Activated CD4-positive, alpha-beta T cell treated with anti-CD3 and anti-CD28 coated beads, Interleukin-2, Interleukin-4, amounts not matched to agents 100 ng/mL and 50 ng/mL, durations not matched to agents 16 hours and 8 hours (primary cell): Measurements from ENCODE around the gene CRYBB3.
"Not testable (repeated sequence)": the region's sequence is repeated elsewhere in the genome, so short reads cannot be mapped to it uniquely, and the experiment has no call there.

ENCODE experiments used
- DNase-seq: peaks from one replicate; pipeline ENCODE4 v3.0.0-alpha.2; 2020; ENCODE audit warnings: low spot score

Gene CRYBB3

DNA sequence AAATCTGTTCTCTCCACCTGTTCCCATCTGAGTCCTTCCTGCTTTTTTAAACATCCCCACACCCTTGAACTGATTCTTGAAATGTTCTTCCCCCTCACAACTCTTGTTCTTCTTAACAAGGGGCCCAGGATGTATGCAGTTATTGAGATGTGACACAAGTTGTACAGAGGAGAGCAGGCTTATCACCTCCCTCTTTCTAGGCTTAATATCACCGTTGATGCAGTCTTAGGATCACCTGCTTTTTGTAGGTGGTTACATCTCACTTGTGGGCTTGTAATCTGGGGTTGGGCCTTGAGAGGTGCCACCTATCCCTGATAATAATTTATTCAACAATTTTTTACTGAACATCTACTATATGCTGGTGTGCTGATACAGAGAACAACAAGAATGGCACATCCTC lies 6.2 kb downstream of the CRYBB3 start:
- no peak for DNase-seq

DNA sequence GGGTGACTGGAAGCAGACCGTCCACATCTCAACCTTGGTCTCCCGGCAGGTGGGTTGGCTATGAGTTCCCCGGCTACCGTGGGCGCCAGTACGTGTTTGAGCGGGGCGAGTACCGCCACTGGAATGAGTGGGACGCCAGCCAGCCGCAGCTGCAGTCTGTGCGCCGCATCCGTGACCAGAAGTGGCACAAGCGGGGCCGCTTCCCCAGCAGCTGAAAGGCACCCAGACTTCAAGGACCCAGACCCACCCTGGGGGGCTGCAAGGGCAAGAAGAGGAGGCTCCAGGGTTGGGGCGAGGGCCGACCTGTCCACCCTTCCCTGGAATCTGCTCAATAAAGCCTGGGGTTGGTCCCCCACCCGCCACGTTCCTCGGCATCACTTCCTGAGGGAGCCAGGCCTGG lies 7.3 kb downstream of the CRYBB3 start:
- no peak for DNase-seq

DNA sequence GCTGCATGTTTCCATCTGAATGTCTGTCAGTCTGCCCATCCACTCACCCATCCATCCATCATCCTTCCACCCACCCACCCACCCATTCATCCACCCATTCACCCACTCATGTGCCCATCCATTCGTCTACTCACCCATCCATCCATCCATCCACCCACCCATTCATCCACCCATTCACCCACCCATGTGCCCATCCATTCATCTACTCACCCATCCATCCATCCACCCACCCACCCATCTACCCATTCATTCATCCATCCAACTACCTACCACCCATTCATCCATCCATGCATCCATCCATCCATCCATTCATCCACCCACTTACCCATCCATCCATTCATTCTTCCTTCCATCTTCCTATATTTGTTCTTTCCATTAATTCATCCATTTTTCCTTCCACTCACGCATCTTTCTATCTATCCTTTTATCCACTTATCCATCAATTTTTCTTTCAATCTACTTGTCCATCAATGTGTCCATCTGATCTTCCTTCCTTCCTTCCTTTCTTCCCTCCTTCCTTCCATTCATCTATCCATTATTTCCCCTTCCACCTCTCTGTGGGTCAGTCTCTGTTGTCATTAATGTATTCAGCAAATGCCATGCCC lies 8.0 kb downstream of the CRYBB3 start:
- no peak for DNase-seq

DNA sequence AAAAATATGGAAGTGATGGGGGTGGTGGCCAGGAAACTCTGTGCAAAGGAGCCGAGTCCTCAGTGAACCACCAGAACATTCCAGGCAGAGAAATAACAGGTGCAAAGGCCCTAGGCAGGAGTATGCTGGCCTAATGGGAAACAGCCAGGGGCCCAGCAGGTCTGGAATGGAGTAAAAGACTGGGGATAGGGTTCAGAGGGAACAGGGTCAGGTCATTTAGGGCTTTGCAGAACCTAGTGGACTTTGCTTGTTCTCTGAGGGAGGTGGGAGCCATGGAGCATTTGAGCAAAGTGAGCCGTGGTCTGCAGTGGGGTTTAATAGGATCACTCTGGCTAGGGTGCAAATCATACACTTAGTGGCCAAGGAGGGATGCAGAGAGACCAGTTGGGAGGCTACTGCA lies 8.7 kb downstream of the CRYBB3 start:
- no peak for DNase-seq

DNA sequence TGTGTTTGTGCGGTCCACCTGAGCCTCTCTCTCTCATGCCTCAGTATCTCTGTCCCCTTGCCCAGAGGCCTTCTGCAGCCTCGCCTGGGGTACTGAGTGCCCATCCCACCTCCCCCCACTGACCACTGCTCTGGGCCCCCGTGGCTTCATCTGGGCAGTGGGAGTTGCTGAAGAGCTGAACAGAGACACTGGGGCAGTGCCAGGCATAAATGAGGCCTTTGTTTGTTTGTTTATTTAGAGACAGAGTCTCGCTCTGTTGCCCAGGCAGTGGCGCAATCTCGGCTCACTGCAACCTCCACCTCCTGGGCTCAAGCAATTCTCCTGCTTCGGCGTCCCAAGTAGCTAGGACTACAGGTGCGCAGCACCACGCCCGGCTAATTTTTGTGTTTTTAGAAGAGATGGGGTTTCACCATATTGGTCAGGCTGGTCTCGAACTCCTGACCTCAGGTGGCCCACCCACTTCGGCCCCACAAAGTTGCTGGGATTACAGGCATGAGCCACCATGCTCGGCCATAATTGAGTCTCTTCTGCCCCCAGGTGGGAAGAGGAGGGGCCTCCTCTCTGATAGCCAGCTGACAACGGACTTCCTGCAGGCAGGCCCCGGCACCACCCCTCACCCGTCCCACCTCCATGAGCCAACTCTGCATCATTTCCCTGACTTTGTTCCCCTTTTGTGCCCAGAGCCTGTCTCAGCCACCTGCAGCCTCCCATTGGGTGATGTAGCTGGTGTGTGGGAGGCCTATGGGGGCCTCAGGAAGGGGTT lies 9.3 kb downstream of the CRYBB3 start:
- no peak for DNase-seq

DNA sequence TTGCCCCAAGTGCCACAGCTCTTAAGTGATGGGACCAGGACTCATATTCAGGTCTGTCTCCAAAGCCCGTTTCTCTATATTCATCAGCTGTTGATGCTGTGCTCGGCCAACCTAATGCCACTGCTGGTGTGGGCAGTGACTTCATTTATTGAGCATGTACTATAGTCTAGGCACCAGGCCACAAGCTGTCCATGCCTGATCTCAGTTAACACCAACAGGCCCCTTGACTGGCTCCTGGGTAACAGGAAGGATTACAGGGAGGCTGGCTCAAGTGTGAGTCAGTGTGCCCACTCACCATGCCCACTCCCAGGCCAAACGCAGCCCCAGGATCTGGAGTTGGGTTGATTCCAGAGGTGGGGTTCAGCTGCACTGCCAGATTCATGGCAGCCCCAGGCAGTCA lies 11.1 kb downstream of the CRYBB3 start:
- DNase-seq: no peak

DNA sequence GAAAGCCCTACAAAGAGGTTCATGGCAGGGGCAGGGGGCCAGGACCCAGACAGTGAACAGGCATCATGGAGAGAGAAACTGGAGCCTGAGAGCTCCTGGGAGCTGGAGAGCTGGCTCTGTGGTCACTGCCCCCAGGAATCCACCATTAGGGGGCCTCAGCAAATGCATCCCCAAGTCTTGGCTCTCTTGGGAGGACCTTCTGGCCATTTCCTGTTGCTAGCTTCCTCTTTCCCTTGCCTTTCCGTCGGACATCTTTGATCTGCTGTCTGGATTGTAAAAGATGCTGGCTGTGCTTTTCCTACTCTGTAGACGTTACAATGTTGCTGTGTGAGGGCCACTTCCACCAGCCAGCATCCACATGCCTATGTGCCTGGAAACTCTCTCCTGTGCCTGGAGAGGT lies 12.7 kb downstream of the CRYBB3 start:
- no peak for DNase-seq

DNA sequence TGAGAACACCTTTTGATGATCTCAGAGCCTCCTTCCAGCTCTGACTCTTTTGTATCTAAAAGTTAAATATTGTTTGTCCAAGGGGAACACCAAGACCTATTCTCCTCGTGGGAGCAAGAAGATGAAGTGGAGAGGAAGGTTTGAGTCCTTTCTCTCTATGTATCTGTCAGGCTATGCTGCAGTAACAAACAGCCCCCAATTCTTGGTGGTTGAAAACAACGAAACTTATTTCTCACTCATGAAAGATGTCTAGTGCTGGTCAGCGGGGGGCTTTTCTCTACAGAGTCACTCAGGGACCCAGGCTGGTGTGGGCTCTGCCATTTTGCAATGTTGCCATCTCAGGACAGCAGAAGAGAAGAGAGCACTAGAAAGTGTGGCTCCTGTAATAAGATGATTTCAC lies 13.6 kb downstream of the CRYBB3 start:
- DNase-seq: no peak

DNA sequence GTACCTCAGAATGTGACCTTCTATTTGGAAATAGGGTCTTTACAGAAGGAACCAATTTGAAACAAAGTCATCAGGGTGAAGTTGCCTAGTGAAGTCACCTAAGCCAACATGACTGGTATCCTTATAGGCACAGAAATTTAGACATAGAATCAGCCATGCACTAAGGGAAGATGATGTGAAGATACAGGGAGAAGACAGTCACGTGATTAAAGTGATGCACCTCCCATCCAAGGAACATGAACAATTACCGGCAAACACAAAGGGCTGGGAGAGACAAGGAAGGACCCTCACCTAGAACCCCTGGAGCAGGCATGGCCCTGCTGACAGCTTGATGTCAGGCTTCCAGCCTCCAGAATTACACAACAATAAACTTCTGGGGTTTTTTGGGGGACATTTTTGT lies 16.6 kb downstream of the CRYBB3 start:
- DNase-seq: no peak

DNA sequence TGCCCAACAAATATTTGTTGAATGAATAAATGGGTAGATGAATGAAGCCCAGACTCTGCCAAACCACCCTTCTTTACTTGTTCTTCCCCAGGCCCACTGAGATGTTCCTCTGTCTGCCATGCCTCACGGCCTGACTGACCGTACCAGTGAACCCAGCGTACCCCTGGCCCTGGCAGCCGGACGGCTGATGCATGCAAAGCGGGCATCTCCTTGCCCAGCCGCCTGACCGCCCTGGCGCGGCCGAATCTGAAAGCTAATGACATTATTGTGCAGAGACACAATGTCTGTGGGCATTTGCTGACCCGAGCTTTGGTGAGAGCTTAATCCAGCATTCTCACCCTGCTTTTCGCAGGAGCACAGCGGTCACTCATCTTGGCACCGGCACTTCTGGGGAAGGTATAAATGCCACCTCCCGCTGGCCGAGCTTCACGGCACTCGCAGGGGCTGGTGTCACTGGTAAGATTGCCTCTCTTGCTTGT lies 19.6 kb downstream of the CRYBB3 start, which contains the start of gene CRYBB2:
CRYBB2 (plus strand) TSS at position 429 of the 479 bp plus-strand sequence. CDS start 1,791 bp downstream, outside the sequence.
- DNase-seq: no peak

DNA sequence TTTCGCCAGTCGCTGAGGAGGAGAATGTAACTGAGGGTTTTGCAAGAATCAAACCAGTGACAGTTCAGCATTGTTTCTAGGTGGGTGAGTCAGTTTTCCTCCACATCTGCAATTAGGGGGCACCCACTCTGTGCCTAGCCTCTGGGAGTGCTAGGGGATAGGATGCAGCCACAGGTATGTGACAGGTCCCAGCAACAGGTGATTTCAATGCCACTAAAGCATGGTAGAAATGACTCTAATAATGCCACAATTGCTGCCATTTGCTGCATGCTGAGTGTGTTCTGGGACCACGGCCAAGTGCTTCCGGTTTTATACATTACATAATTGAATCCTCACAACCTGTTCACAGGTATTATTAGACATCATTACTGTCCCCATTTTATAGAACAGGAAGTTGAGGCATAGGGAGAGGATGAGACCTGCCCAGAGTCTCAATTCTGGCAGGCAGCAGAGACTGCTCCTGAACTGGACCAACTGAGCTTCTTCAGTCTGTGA lies 20.3 kb downstream of the CRYBB3 start:
- no peak for DNase-seq

DNA sequence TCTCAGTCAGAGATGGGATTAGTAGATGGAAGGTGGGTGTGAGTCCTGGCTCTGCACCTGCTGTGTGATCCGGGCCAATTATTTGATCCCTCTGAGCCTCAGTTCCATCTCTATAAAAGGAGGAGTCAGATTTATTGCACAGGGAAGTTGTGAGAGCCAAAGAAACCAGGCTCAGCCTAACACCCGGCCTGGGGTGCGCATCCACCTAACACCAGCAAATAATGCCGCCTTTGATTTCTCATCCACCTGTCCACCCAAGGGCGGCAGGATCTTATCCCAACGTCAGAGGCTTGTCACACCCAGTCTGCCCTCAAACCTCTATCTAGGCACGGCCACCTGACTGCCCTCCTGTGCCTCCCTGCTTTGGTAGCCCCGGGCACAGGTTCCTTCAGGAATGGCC lies 22.1 kb downstream of the CRYBB3 start:
- DNase-seq: no peak

DNA sequence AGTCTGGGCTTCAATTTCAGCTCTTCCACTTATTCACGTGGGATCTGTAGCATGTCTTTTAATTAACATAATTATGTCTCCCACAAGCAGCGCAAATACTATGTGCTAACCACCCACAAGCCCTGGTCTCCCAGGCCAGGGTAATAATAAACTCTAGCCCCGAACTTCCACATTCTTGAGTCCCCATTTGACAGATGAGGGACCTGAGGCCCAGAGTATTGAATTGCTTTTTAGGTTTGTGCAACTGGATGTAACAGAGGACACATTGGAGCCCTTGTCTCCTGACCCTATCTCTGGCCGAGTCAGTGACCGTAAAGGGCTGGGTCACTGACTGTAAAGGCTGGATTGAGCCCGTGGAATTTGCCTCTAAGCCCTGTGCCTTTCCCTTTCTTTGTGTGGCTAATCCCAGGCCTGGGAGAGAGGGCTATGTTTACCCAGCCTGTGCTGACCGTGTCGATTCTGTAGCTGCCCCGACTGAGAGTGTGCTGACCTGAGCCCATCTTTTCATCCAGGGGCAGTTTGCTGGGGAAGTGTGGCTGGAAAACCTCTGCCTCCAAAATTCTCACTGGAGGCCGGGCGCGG lies 23.7 kb downstream of the CRYBB3 start:
- DNase-seq: no peak

DNA sequence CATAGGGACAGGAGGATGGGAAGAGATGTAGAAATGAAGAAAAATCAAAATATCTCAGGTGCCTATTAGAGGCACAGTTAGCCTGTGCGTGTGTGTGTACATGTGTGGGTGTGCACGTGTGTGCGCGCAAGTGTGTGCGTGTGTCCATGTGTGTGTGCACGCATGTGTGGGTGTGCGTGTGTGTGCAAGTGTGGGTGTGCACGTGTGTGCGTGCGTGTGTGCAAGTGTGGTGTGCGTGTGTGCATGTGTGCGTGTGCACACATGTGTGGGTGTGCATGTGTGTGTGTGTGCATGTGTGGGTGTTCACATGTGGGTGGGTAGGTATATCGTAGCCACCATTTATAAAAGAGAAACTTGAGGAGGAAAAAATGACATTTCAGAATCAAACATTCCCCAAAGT lies 29.2 kb downstream of the CRYBB3 start:
- no peak for DNase-seq

DNA sequence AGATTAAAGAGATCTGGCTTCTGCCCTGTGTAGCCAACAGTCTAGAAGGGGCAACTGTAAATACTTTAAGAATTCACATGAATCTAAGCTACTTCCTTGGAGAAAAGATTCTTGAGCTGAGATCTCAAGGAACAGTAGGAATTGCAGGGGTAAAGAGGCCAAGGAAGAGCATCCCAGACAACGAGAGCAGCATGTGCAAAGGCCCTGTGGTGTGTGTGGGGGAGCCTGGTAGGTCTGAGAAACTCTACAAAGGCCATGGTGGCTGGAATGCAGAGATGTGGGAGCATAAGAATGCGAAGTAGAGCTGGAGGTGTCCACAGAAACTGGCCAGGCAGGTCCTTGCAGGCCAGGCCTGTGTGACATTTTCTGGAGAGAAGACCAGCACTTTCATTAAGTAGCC lies 31.1 kb downstream of the CRYBB3 start:
- DNase-seq: not testable (repeated sequence)

DNA sequence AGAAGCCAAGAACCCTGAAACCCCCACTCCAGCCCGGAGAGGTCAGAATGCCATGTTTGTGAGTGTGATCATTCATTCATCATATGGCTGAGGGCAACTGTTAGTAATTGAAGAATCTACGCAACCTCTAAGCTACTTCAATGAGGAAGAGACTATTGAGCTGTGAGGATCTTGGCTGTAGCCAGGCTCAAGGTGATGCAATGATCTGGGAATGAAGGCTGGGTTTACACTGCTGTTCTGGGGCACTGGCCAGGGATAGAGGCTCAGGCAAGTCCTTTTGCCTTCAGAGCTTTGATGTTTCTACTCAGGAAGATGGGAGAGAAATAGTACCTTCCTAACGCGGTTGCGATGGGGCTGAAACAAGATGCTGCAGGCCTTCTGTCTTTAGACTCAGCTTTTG lies 32.6 kb downstream of the CRYBB3 start:
- no peak for DNase-seq

DNA sequence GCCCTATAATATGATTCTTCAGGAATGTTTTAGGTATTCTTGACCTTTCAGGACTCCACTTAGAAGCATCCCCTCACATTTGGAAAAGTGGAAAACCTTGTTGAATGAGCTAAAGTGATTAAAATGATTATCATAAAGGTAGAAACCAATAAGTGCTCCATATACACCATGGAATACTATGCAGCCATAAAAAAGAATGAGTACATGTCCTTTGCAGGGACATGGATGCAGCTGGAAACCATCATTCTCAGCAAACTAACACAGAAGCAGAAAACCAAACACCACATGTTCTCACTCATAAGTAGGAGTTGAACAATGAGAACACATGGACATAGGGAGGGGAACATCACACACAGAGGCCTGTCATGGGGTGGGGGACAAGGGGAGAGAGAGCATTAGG lies 34.0 kb downstream of the CRYBB3 start:
- not testable (repeated sequence) for DNase-seq

DNA sequence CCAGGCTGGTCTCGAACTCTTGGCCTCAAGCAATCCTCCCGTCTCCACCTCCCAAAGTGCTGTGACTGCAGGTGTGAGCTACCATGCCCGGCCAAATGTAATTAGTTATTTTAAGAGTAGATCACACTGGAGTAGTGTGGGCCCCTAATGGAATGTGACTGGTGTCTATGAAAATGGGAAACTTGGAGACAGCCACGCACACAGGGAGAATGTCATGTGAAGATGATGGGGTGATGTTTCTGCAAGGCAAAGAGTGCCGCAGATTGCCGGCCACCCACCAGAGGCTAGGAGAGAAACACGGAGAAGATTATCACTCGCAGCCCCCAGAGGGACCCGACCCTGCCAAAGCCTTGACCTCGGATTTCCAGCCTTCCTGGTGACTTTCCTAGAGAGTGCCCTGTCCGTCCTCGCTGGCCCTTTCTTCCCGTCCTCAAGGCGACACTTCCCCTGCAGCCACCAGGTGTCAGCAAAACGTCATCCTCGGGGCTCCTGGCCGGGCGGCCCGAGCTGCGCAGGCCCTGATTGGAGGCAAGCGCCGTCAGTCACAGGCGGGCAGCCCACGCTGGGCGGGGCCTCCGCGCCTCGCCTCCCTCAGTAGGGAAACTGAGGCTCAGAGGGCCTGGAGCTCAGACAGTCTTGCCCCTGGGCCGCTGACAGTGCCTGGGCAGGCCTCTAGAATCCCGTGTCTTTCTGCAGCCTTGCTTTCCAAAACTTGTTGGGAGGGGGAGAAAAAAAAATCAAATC lies 36.1 kb downstream of the CRYBB3 start:
- DNase-seq: peak; percentile 83

DNA sequence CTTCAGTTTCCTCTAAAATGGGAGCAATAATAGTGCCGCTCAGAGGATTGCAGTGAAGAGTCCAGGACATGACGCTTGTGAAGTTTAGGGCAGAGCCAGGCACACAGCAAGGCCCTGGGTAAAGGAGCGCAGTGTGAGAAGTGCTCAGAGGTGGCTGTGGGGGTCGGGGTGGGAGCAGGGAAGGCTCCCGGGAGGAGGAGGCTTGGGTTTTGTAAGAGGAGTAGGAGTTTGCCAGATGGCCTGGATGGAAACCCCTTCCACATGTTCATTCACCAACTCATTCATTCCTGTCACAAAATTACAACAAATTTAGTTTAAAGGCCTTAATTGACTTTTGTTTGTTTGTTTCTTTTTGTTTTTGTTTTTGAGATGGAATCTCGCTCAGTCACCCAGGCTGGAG lies 36.8 kb downstream of the CRYBB3 start:
- no peak for DNase-seq

DNA sequence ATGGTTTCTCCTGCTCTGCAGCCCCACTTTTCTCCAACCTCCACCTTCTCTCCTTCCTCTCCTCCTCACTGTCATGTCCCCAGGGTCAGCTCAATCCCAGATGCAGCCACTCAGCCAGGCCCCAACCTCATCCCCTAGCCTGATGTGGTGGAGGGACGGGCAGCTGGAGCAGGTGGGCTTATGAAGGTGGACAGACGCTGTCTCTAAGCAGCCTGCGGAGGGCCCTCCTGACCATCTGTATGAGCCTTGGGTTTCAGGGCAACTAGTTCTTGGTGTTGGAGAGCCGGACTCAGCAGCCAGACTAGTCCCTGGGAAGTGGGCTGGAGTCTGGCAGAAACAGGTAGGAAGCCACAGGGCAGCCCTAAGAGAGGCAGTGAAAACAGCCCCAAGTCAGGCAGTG lies 37.8 kb downstream of the CRYBB3 start:
- no peak for DNase-seq

DNA sequence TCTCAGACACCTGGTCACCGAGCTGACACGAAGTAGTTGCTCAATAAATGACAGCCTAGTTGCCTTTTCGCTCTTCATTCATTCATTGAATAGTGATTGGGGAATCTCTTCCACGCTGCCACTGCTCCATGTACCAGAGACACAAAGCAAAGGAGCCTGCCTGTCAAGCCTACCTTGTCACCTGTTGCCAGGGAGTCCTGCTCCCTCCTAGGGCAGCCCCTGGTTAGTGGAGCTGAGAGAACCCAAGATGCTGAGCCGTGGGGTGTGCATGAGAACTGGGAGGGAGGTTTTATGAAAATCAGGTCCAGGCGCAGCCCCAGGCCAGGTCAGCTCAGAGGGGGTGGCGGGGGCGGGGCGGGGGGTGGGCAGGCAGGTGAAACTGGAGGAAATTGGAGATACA lies 38.4 kb downstream of the CRYBB3 start:
- not testable (repeated sequence) for DNase-seq

DNA sequence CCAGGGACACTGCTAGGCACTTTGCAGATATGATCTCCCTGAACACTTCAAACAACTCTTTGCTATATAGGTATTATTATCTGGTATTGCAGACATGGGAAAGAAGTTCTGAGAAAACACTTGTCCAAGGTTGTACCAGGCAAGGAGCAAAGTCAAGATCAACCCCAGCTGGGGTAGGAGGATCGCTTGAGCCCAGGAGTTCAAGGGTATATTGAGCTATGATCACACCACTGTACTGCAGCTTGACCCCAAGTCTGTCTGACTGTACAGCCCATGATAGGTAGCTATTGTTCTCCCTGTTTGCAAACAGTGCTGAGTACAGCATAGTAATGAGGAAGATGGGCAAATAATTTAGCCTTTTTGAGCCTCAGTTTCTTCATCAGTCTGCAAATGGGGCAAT lies 55.5 kb downstream of the CRYBB3 start:
- DNase-seq: not testable (repeated sequence)
